GM21423 (cell line): ENCODE measurements around the gene ADAM22.

Experiments
- ATAC-seq: cut with Tn5 transposase; IDR thresholded peaks from one replicate; pipeline ENCODE4 v1.9.1; 2021; ENCODE audit warnings: mild to moderate bottlenecking, moderate library complexity; ENCODE audit not compliant: unreplicated experiment

ADAM22 gene

GRCh38 chr7:88243345-88243909, 309.4 kb downstream of the ADAM22 start:
- ATAC-seq, result no peak

- no peak for ATAC-seq
These were observed 310.2 kb downstream of the ADAM22 start for GRCh38 chr7:88244258-88244657.
